Small intestine (tissue), 7 donors: ENCODE results near the gene REV1. TPM values are rescaled to one million over a fixed set of nuclear protein-coding genes. Genes with fewer than 3 reads are reported as not detected.

ENCODE experiments used
- DNase-seq, 2 donors: peaks; one replicate each; pipeline versions ENCODE4 v3.0.0 to v3.0.0-alpha.2; 2013
- FAIRE-seq: peaks from 2 replicates; lab custom pipeline; 2012; peaks lifted over from hg19 to GRCh38; lab: Jason Lieb, UNC
- H3K27ac ChIP-seq, 3 donors: one replicate each; pipeline ENCODE4 v1.5.1; 2013; ENCODE audit warnings: low read length in 2 of 3, mild to moderate bottlenecking in 2 of 3, control low read depth in 1 of 3, inconsistent platforms in 1 of 3, low read depth in 1 of 3, moderate library complexity in 1 of 3
- H3K27me3 ChIP-seq, 3 donors: one replicate each; pipeline ENCODE4 v1.6.1; 2013; ENCODE audit warnings: low read length in 3 of 3, inconsistent platforms in 1 of 3; ENCODE audit not compliant: control insufficient read depth in 3 of 3, insufficient read depth in 3 of 3
- H3K36me3 ChIP-seq, 3 donors: one replicate each; pipeline ENCODE4 v1.6.1; 2013; ENCODE audit warnings: low read length in 3 of 3, inconsistent platforms in 1 of 3, low read depth in 1 of 3, mild to moderate bottlenecking in 1 of 3, moderate library complexity in 1 of 3; ENCODE audit not compliant: control insufficient read depth in 3 of 3, insufficient read depth in 2 of 3
- H3K4me1 ChIP-seq, 3 donors: one replicate each; pipeline ENCODE4 v1.6.1; 2013; ENCODE audit warnings: low read length in 2 of 3, inconsistent platforms in 1 of 3, low read depth in 1 of 3, mild to moderate bottlenecking in 1 of 3, moderate library complexity in 1 of 3; ENCODE audit not compliant: control insufficient read depth in 3 of 3, insufficient read depth in 2 of 3
- H3K4me3 ChIP-seq, 3 donors: one replicate each; pipeline ENCODE4 v1.5.1; 2013; ENCODE audit warnings: low read length in 3 of 3, control low read depth in 1 of 3, inconsistent platforms in 1 of 3, low read depth in 1 of 3, mild to moderate bottlenecking in 1 of 3, moderate library complexity in 1 of 3
- H3K9me3 ChIP-seq, 2 donors: one replicate each; pipeline ENCODE4 v1.6.1; 2013; ENCODE audit warnings: low read depth in 1 of 2, low read length in 1 of 2; ENCODE audit not compliant: control insufficient read depth in 2 of 2, insufficient read depth in 1 of 2
- WGBS, 3 donors: extraction: QIAGEN DNeasy Blood & Tissue Kit; methylation state at CpG; one replicate each; pipeline ENCODE4 v1.1.7; 2013; 5-methylcytosine and 5-hydroxymethylcytosine counted together
- polyA plus RNA-seq, 4 donors: library from polyadenylated mRNA; stranded (reverse) in 3 of 4; unstranded in 1 of 4; fragments of 200-250 nt in 3 of 4; fragments of 120-200 nt in 1 of 4; gene quantifications; one replicate each; pipeline versions ENCODE4 v1.2.1 to v1.2.3, GENCODE V29; 2013
- donor health status: healthy with polysubstance abuse.
- donor health status: control.
- donor health status: control.
- donor health status: Bipolar disorder and iron deficiency.
- donor health status: healthy.

The REV1 gene
- polyA plus RNA-seq, 4 donors: 9.7 to 40.1 (median 17.8) TPM

- DNase-seq (no peak), FAIRE-seq (no peak)
- Histone ChIP-seq H3K27ac (peak overlapping the region in 1 of 3 donors; percentile 44), H3K9me3 (no peaks in the 10 kb centered on the region), H3K4me3 (no peak overlapping the region), H3K36me3 (peaks cover 14 to 34% (median 15%) of the 10 kb centered on the region in 3 donors), H3K27me3 (no peaks in the 10 kb centered on the region), H3K4me1 (peaks cover 0 to 20% (median 0%) of the 10 kb centered on the region in 3 donors)
These were observed 86.7 kb downstream of the REV1 start for GRCh38 chr2:99403084-99403483.

- no peaks in the 10 kb centered on the region for H3K27me3 ChIP-seq
- H3K4me3 ChIP-seq: no peak overlapping the region
- DNase-seq (no peak), FAIRE-seq (no peak)
- H3K4me1 ChIP-seq: peaks cover 0 to 20% (median 0%) of the 10 kb centered on the region in 3 donors
- peaks cover 16 to 37% (median 23%) of the 10 kb centered on the region in 3 donors for H3K36me3 ChIP-seq
- 78 to 92% (median 83%) methylated on average over 4 of the region's 4 CpGs for WGBS, 3 donors
- H3K27ac ChIP-seq: no peak overlapping the region
- H3K9me3 ChIP-seq: no peaks in the 10 kb centered on the region
These were observed 88.0 kb downstream of the REV1 start for GRCh38 chr2:99401841-99402240.

GRCh38 chr2:99399795-99400194, 90.0 kb downstream of the REV1 start:
- Histone ChIP-seq H3K9me3 (no peaks in the 10 kb centered on the region), H3K27ac (no peak overlapping the region), H3K36me3 (peaks cover 12 to 46% (median 25%) of the 10 kb centered on the region in 3 donors), H3K4me3 (no peak overlapping the region), H3K4me1 (peaks cover 0 to 12% (median 0%) of the 10 kb centered on the region in 3 donors), H3K27me3 (no peaks in the 10 kb centered on the region)
- FAIRE-seq (no peak), DNase-seq (no peak)
- WGBS, 3 donors: 82 to 91% (median 88%) methylated on average over 2 of the region's 2 CpGs

GRCh38 chr2:99399063-99399462, 90.8 kb downstream of the REV1 start:
- DNase-seq: no peak
- Histone ChIP-seq H3K4me3 (no peak overlapping the region), H3K9me3 (no peaks in the 10 kb centered on the region), H3K27ac (no peak overlapping the region), H3K36me3 (peaks cover 12 to 43% (median 25%) of the 10 kb centered on the region in 3 donors), H3K27me3 (no peaks in the 10 kb centered on the region), H3K4me1 (peaks cover 0 to 5% (median 0%) of the 10 kb centered on the region in 3 donors)
- WGBS, 3 donors: 86 to 89% (median 86%) methylated on average over 5 of the region's 5 CpGs
- FAIRE-seq: no peak

- 93 to 97% (median 95%) methylated on average over 5 of the region's 5 CpGs for WGBS, 3 donors
These were observed 91.5 kb downstream of the REV1 start for GRCh38 chr2:99398303-99398702.

GRCh38 chr2:99397266-99397920, 92.4 kb downstream of the REV1 start:
- Histone ChIP-seq H3K36me3 (peaks cover 14 to 40% (median 23%) of the 10 kb centered on the region in 3 donors), H3K4me1 (no peaks in the 10 kb centered on the region), H3K4me3 (no peak overlapping the region), H3K9me3 (no peaks in the 10 kb centered on the region), H3K27ac (no peak overlapping the region), H3K27me3 (no peaks in the 10 kb centered on the region)
- WGBS, 3 donors: 89 to 97% (median 95%) methylated on average over 3 of the region's 3 CpGs
- no peak for DNase-seq
- no peak for FAIRE-seq

More at GRCh38 chr2:99398303-99398702, 91.5 kb downstream of the REV1 start:
- no peak for FAIRE-seq
- Histone ChIP-seq H3K9me3 (no peaks in the 10 kb centered on the region), H3K27ac (no peak overlapping the region), H3K36me3 (peaks cover 14 to 45% (median 25%) of the 10 kb centered on the region in 3 donors), H3K4me1 (peaks cover 0 to 3% (median 0%) of the 10 kb centered on the region in 3 donors), H3K4me3 (no peak overlapping the region), H3K27me3 (no peaks in the 10 kb centered on the region)
- DNase-seq: no peak

- Histone ChIP-seq H3K27ac (no peak overlapping the region), H3K27me3 (no peaks in the 10 kb centered on the region), H3K4me1 (no peaks in the 10 kb centered on the region), H3K4me3 (no peak overlapping the region), H3K36me3 (peaks cover 16 to 36% (median 23%) of the 10 kb centered on the region in 3 donors), H3K9me3 (no peaks in the 10 kb centered on the region)
- FAIRE-seq (no peak), DNase-seq (no peak)
- WGBS, 3 donors: 86 to 93% (median 87%) methylated on average over 3 of the region's 3 CpGs
These were observed 94.2 kb downstream of the REV1 start for GRCh38 chr2:99395589-99396130.

GRCh38 chr2:99389946-99390345, 99.9 kb downstream of the REV1 start:
- DNase-seq (no peak), FAIRE-seq (no peak)
- Histone ChIP-seq H3K4me3 (no peak overlapping the region), H3K27me3 (no peaks in the 10 kb centered on the region), H3K9me3 (no peaks in the 10 kb centered on the region), H3K4me1 (no peaks in the 10 kb centered on the region), H3K36me3 (peaks cover 10 to 17% (median 11%) of the 10 kb centered on the region in 3 donors), H3K27ac (no peak overlapping the region)
- WGBS, 3 donors: 91 to 94% (median 93%) methylated on average over 3 of the region's 3 CpGs
